PC-9 (cell line): ENCODE results near the gene PCDHB7. TPM values are rescaled to one million over a fixed set of nuclear protein-coding genes. Genes with fewer than 3 reads are reported as not detected.
"Not testable (repeated sequence)": the region's sequence is repeated elsewhere in the genome, so short reads cannot be mapped to it uniquely, and the experiment has no call there.

Source experiments
- BruUV-seq: library from RNA; stranded (reverse); fragments of 400-500 nt; replicated peaks from 2 replicates; lab custom pipeline; 2021; lab: Mats Ljungman, UMichigan
- CTCF ChIA-PET: fragments of 300-600 bp; sonication (Branson Sonifier 250); formaldehyde crosslinking; loops from one replicate; lab custom pipeline; 2022; ENCODE audit warnings: antibody characterized with exemption; lab: Charles Lee
- POLR2A ChIA-PET: fragments of 300-600 bp; sonication (Branson Sonifier 250); formaldehyde crosslinking; loops from one replicate; lab custom pipeline; 2022; ENCODE audit warnings: antibody characterized with exemption; ENCODE audit not compliant: unreplicated experiment; lab: Charles Lee
- DNase-seq, 2 experiments: peaks; one replicate each; pipeline versions ENCODE4 v3.0.0 to v3.0.0-alpha.2; 2015 to 2022; ENCODE audit warnings: mixed read lengths in 1 of 2
- H2AFZ ChIP-seq: fragments of 200-600 bp; sonication (generic); 2 replicates; pipeline ENCODE4 v1.8.1; 2017; ENCODE audit warnings: antibody characterized with exemption
- H3F3A ChIP-seq: fragments of 200-600 bp; sonication (generic); 2 replicates; pipeline ENCODE4 v1.8.1; 2017; ENCODE audit warnings: antibody characterized with exemption, mild to moderate bottlenecking, low read depth; ENCODE audit not compliant: insufficient read depth
- H3K27ac ChIP-seq: fragments of 200-600 bp; sonication (generic); 2 replicates; pipeline ENCODE4 v1.6.1; 2016; ENCODE audit warnings: mixed run types
- H3K27me3 ChIP-seq: fragments of 200-600 bp; sonication (generic); 2 replicates; pipeline ENCODE4 v1.6.1; 2016; ENCODE audit warnings: low read depth, mixed run types; ENCODE audit not compliant: insufficient read depth
- H3K36me3 ChIP-seq: fragments of 200-600 bp; sonication (generic); 2 replicates; pipeline ENCODE4 v1.6.1; 2016; ENCODE audit warnings: low read depth, mixed run types
- H3K4me1 ChIP-seq: fragments of 200-600 bp; sonication (generic); replicated peaks from 2 replicates; pipeline ENCODE4 v1.6.1; 2016; ENCODE audit warnings: mixed run types; ENCODE audit not compliant: insufficient read depth
- H3K4me2 ChIP-seq: fragments of 200-600 bp; sonication (generic); 2 replicates; pipeline ENCODE4 v1.6.1; 2017; ENCODE audit warnings: mixed run types
- H3K4me3 ChIP-seq: fragments of 200-600 bp; sonication (generic); 2 replicates; pipeline ENCODE4 v1.6.1; 2016; ENCODE audit warnings: mixed run types
- H3K79me2 ChIP-seq: fragments of 200-600 bp; sonication (generic); 2 replicates; pipeline ENCODE4 v1.6.1; 2017; ENCODE audit warnings: low read depth, mixed run types
- H3K9me2 ChIP-seq: fragments of 200-600 bp; sonication (generic); 2 replicates; pipeline ENCODE4 v1.8.1; 2017; ENCODE audit warnings: mild to moderate bottlenecking; ENCODE audit not compliant: insufficient read depth
- H3K9me3 ChIP-seq: fragments of 200-600 bp; sonication (generic); 2 replicates; pipeline ENCODE4 v1.8.1; 2016; ENCODE audit warnings: low read depth; ENCODE audit not compliant: insufficient read depth
- H4K20me1 ChIP-seq: fragments of 200-600 bp; sonication (generic); 2 replicates; pipeline ENCODE4 v1.8.1; 2017; ENCODE audit not compliant: insufficient read depth
- EZH2 ChIP-seq: fragments of 200-600 bp; sonication (generic); IDR thresholded peaks from 2 replicates; pipeline ENCODE4 v1.8.0; 2017; ENCODE audit warnings: antibody characterized with exemption, low read depth
- intact Hi-C: fragments of 100-400 bp; cut with micrococcal nuclease; formaldehyde crosslinking; loops from one replicate; pipeline ENCODE4 v1.10.0; 2022; ENCODE audit not compliant: unreplicated experiment
- total RNA-seq: library from RNA; stranded (reverse); gene quantifications from 2 replicates; pipeline ENCODE4 v1.2.3, GENCODE V29; 2021
- TF ChIP-seq, protein P1 (sequence below): fragments of 200-600 bp; sonication (generic); conservative IDR thresholded peaks from 2 replicates; pipeline ENCODE4 v1.6.1; 2017; ENCODE audit warnings: mixed run types, antibody characterized with exemption, mild to moderate bottlenecking, moderate library complexity

Gene PCDHB7
- total RNA-seq, 1 experiment from 2014 or later, result not detected

DNA sequence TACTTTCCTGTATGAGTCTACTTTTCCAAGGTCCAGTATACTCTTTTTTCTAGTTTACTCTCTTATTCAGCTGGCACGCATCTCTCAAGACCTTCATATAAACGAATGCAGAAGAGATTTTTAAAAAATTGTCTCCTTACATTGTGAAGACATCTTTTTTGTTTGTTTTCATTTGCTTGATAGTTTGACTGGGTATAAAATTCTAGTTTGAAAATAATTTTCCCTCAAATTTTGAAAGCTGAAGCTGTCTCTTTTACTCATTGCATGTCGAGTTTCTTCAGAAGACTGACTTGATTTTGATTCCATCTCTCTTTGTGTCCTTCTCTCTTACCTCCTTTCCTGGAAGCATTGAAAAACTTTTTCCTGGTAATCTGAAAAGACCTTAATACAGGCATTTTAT, 23.9 kb downstream of the PCDHB7 start:
- intact Hi-C loops, result no loop called here
- no TSS peak for BruUV-seq

DNA sequence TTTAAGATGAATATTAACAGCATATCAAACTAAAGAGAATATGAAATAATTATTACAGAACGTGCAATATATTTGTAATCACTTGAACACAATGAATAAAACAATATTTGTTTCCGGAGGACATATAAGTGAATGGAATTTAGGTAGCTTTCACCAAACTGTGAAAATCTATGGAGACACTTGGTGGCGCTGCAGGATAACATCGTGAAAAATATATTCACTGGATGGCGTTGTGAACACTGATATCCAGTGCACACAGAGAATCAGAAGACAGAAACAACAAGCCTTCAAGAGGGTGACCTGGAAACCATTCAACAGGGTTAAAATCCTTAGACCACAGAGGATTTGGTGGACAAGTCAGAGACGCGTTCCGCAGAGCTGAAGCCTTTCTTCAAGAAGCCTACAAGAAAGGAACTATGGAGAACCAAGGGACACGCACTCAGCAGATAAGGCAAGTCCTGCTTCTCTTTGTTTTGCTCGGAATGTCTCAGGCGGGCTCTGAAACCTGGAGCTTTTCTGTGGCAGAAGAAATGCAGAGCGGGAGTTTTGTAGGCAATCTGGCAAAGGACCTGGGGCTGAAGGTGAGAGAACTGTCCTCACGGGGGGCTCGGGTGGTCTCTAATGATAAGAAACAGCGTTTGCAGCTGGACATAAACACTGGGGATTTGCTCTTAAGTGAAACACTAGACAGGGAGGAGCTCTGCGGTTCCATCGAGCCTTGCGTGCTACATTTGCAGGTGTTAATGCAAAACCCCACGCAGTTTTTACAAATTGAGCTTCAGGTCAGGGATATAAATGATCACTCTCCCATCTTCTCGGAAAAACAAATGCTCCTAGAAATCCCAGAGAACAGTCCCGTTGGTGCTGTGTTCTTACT, 27.2 kb downstream of the PCDHB7 start, which contains the start of gene PCDHB11:
PCDHB11 (plus strand) TSS at position 269 of the 877 bp plus-strand sequence; CDS start at position 417, 148 bp downstream.
- no peaks in the 10 kb centered on the region for H3K9me3 ChIP-seq
- H3K27ac ChIP-seq, result no peak within 1 kb of the TSS
- no peak within 1 kb of the TSS for H2AFZ ChIP-seq
- H3K4me2 ChIP-seq, result no peak within 1 kb of the TSS
- no TSS peak for BruUV-seq
- CTCF ChIA-PET, result no interaction called here
- H3K79me2 ChIP-seq, result no peaks in the 10 kb centered on the region
- intact Hi-C loops, result no loop called here
- H3K36me3 ChIP-seq, result no peaks in the 10 kb centered on the region
- H3K4me1 ChIP-seq, result no peaks in the 10 kb centered on the region
- H3K9me2 ChIP-seq, result no peaks in the 10 kb centered on the region
- TF ChIP-seq EZH2, result no peak
- TF ChIP-seq, protein P1, sequence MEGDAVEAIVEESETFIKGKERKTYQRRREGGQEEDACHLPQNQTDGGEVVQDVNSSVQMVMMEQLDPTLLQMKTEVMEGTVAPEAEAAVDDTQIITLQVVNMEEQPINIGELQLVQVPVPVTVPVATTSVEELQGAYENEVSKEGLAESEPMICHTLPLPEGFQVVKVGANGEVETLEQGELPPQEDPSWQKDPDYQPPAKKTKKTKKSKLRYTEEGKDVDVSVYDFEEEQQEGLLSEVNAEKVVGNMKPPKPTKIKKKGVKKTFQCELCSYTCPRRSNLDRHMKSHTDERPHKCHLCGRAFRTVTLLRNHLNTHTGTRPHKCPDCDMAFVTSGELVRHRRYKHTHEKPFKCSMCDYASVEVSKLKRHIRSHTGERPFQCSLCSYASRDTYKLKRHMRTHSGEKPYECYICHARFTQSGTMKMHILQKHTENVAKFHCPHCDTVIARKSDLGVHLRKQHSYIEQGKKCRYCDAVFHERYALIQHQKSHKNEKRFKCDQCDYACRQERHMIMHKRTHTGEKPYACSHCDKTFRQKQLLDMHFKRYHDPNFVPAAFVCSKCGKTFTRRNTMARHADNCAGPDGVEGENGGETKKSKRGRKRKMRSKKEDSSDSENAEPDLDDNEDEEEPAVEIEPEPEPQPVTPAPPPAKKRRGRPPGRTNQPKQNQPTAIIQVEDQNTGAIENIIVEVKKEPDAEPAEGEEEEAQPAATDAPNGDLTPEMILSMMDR, result peak; percentile 44; the same call in 1 of the 2 replicates
- no peak for DNase-seq
- POLR2A ChIA-PET, result no interaction called here
- no peaks in the 10 kb centered on the region for H3K27me3 ChIP-seq
- no peaks in the 10 kb centered on the region for H3F3A ChIP-seq
- H4K20me1 ChIP-seq, result no peaks in the 10 kb centered on the region
- H3K4me3 ChIP-seq, result no peak within 1 kb of the TSS

More for the DNA sequence above, 23.9 kb downstream of the PCDHB7 start:
- Histone ChIP-seq H3K4me1 (no peaks in the 10 kb centered on the region), H3K4me2 (no peak overlapping the region), H3K27me3 (no peaks in the 10 kb centered on the region), H3F3A (no peaks in the 10 kb centered on the region), H3K27ac (no peak overlapping the region), H3K9me3 (no peaks in the 10 kb centered on the region), H4K20me1 (no peaks in the 10 kb centered on the region), H3K4me3 (no peak overlapping the region), H3K79me2 (no peaks in the 10 kb centered on the region), H2AFZ (no peak overlapping the region), H3K36me3 (no peaks in the 10 kb centered on the region), H3K9me2 (no peaks in the 10 kb centered on the region)
- CTCF ChIA-PET, result no interaction called here
- TF ChIP-seq EZH2, result no peak
- TF ChIP-seq, protein P1, result no peak
- no peak for DNase-seq
- POLR2A ChIA-PET, result interaction anchor here (0.7 kb wide), 1 partner anchor 74 kb away, joined by 6 read pairs; no protein-coding TSS in a partner anchor

DNA sequence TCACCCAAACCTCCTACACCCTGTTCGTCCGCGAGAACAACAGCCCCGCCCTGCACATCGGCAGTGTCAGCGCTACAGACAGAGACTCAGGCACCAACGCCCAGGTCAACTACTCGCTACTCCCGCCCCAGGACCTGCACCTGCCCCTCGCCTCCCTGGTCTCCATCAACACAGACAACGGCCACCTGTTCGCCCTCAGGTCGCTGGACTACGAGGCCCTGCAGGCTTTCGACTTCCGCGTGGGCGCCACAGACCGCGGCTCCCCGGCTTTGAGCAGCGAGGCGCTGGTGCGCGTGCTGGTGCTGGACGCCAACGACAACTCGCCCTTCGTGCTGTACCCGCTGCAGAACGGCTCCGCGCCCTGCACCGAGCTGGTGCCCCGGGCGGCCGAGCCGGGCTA, 28.7 kb downstream of the PCDHB7 start:
- CTCF ChIA-PET, result not testable (repeated sequence)

DNA sequence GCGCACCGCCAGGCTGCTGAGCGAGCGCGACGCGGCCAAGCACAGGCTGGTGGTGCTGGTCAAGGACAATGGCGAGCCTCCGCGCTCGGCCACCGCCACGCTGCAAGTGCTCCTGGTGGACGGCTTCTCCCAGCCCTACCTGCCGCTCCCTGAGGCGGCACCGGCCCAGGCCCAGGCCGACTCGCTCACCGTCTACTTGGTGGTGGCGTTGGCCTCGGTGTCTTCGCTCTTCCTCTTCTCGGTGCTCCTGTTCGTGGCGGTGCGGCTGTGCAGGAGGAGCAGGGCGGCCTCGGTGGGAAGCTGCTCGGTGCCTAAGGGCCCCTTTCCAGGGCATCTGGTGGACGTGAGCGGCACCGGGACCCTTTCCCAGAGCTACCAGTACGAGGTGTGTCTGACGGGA, 29.2 kb downstream of the PCDHB7 start:
- POLR2A ChIA-PET, H3K27me3 ChIP-seq, intact Hi-C loops, H3K79me2 ChIP-seq, H4K20me1 ChIP-seq, H3K9me3 ChIP-seq, H3K9me2 ChIP-seq, H3K4me1 ChIP-seq, H3F3A ChIP-seq, H3K4me3 ChIP-seq, BruUV-seq, H3K4me2 ChIP-seq, DNase-seq, H3K36me3 ChIP-seq, H3K27ac ChIP-seq, CTCF ChIA-PET, H2AFZ ChIP-seq: not testable (repeated sequence)

More for the DNA sequence above, 28.7 kb downstream of the PCDHB7 start:
- H3F3A ChIP-seq, H2AFZ ChIP-seq, BruUV-seq, H3K79me2 ChIP-seq, H4K20me1 ChIP-seq, H3K4me3 ChIP-seq, H3K9me3 ChIP-seq, H3K27ac ChIP-seq, H3K9me2 ChIP-seq, POLR2A ChIA-PET, H3K36me3 ChIP-seq, H3K4me1 ChIP-seq, DNase-seq, intact Hi-C loops, H3K27me3 ChIP-seq, H3K4me2 ChIP-seq: not testable (repeated sequence)
